ENCODE data around the gene HOXA9. TPM values are rescaled to one million over a fixed set of nuclear protein-coding genes. Genes with fewer than 3 reads are reported as not detected.
A peak's percentile ranks its signal among the peaks of the same experiment; 100 is the strongest.

Gene HOXA9
- total and polyA plus RNA-seq, 3 donors from 2014 or later = 0.25 to 1.0 (median 0.39) TPM

DNA sequence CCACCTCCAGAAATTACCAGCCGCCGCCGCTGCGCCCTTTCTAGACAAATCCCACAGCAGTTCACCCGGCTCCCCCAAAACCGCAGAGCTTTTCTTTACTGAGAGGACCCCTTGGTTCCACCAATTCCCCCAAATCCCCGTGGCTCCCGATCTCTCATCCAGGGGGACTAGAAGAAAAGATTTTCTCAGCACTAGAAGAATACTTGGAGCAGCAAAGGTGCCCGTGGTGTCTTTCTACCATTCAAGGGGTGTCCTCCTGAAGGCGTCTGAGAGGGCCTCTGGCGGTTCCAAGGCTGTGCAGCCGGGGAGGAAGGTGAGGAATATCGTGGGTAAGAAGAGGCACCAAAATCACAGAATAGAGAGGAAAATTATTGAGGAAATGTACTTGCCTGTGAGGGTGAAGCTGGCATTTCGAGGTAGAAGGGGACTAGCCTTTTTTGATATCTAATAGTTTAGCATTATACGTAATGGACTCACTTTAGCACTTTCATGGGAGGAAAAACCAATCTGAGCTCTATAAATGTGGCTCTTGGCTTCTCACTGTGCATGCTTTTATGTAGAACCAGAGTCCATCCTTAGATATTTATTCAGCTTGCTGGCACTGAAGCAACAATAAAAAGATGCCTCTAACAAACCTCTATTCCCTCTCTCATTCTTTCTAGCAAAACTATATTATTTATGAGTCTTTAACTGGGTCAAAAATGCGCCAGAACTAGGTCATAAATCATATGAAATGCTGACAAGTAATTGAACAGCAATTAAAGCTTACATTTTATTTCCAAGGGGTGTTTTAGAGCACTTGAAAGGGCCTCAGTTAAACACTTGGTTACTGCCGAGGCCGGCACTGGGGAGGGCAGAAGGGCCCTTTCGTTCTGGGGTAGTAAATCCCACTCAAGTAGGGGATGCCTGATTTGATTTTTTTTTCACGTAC lies 49.0 kb downstream of the HOXA9 start:
- TF ChIP-seq, protein P1, sequence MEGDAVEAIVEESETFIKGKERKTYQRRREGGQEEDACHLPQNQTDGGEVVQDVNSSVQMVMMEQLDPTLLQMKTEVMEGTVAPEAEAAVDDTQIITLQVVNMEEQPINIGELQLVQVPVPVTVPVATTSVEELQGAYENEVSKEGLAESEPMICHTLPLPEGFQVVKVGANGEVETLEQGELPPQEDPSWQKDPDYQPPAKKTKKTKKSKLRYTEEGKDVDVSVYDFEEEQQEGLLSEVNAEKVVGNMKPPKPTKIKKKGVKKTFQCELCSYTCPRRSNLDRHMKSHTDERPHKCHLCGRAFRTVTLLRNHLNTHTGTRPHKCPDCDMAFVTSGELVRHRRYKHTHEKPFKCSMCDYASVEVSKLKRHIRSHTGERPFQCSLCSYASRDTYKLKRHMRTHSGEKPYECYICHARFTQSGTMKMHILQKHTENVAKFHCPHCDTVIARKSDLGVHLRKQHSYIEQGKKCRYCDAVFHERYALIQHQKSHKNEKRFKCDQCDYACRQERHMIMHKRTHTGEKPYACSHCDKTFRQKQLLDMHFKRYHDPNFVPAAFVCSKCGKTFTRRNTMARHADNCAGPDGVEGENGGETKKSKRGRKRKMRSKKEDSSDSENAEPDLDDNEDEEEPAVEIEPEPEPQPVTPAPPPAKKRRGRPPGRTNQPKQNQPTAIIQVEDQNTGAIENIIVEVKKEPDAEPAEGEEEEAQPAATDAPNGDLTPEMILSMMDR (IDR thresholded peaks at IDR 0.05) = no peak
- TF ChIP-seq POLR2A (IDR thresholded peaks at IDR 0.05) = no peak
- H3K27ac ChIP-seq = no peak overlapping the region
- WGBS, 2 donors = 40 to 50% methylated on average over 20 of the region's 20 CpGs
- intact Hi-C loops (cut with DNase I; ENCODE audit: low total_unique reads) = no loop called here
- H3K36me3 ChIP-seq (ENCODE audit: low read depth, missing control alignments) = no peaks in the 10 kb centered on the region
- H3K4me3 ChIP-seq = no peak overlapping the region
- H3K9me3 ChIP-seq = no peaks in the 10 kb centered on the region
- no peak for DNase-seq
- H3K4me1 ChIP-seq = no peaks in the 10 kb centered on the region
- no peaks in the 10 kb centered on the region for H3K27me3 ChIP-seq

DNA sequence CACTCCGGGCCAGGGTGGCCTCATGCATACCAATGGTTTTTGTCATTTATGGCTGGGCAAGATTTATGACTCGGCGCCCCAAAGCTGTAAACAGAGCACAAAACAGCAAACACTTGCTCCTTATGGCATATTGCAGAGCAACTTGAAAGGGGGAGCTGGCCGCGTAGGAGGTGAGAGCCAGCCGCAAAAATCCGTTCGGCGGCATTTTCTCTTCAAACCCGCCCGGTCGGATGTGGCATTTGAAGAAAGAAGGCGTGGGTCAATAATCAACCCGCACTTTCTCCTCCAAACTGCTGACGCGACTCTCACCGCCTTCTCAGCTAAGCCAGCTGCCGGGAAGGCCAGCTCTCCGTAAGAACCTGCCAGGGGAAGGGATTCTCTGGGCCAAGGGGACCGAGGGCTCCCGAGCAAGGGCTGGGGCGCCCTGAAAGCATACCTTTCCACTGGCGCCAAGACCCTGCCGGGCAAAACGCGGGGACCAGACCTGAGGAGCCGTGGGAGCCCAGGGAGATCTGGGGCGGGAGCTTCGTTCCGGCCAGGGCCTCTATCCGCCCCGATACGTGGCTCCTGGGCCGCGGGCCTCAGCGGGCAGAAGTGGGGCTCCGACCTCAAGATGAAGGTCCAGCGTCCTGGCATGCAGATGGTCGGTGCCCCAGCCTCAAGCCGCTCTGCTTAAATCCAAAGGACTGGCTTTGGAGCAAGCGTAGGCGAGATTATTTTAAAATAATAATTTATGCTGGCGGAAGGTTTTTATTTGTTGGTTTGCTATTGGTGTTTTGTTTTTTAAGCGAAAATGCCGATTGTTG lies 49.9 kb downstream of the HOXA9 start:
- Histone ChIP-seq H3K36me3 (ENCODE audit: low read depth, missing control alignments) (no peaks in the 10 kb centered on the region), H3K4me3 (no peak overlapping the region), H3K4me1 (no peaks in the 10 kb centered on the region), H3K27me3 (no peaks in the 10 kb centered on the region), H3K9me3 (no peaks in the 10 kb centered on the region), H3K27ac (no peak overlapping the region)
- intact Hi-C loops (cut with DNase I; ENCODE audit: low total_unique reads) = no loop called here
- TF ChIP-seq, protein P1 (IDR thresholded peaks at IDR 0.05) = no peak
- no peak for TF ChIP-seq POLR2A (IDR thresholded peaks at IDR 0.05)
- DNase-seq = no peak
- 10 to 16% methylated on average over 42 of the region's 45 CpGs for WGBS, 2 donors

DNA sequence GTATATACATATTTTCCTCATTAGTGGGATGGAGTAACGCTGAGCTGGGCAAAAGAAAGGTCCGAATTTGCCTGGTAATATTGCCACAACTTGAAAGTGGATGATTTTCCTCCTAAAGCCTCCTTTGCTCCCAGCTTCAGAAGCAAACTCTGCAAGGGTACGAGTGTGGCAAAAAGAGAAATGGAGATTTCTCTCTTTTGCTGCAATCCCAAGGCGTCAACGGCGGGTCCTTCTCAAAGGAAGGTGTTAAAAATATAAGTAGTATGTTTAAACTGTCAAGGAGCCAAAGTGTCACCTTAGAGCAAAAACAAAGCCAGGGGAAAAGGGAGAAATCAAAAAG lies 50.5 kb downstream of the HOXA9 start:
- intact Hi-C loops (cut with DNase I; ENCODE audit: low total_unique reads) = no loop called here
- Histone ChIP-seq H3K36me3 (ENCODE audit: low read depth, missing control alignments) (no peaks in the 10 kb centered on the region), H3K4me3 (no peak overlapping the region), H3K9me3 (no peaks in the 10 kb centered on the region), H3K27ac (no peak overlapping the region), H3K4me1 (no peaks in the 10 kb centered on the region), H3K27me3 (no peaks in the 10 kb centered on the region)
- 31 to 42% methylated on average over 6 of the region's 6 CpGs for WGBS, 2 donors
- TF ChIP-seq, protein P1 (IDR thresholded peaks at IDR 0.05) = no peak
- no peak for TF ChIP-seq POLR2A (IDR thresholded peaks at IDR 0.05)
- no peak for DNase-seq

DNA sequence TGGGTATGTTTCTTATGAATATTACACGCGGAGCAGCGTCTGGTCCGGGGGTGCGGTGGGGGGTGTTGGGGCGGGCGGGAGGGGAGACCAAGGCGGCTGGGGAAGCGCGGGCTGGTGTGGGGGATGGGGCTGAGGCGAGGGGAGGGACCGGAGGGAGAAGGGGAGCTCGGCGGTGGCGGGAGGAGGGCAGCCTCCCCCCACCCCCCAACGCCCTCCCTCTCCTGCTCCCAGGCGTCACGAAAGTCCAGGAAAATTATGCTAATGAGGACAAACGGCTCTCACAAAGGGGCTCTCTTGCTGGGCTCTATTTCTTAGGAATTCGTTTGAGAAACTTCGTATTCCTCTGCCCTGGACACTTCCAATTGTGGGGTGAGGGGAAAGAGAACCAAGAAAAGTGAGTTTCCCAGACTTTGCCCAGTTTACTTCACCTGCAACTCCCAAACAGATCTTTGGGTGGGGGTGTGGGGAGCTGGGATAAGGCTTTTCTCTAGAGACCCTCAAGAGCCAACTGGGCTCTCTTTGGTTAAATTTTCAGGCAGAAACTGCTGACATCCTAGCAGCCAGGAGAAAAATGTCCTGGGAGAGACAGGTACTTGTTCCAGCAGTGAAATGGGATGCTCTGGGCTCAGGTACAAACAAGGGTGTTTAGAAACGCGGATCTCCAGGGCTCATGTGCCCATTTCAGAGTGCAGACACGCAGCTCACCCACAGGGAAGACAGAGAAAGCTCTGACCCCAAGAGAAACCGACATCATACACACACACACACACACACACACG lies 51.2 kb downstream of the HOXA9 start:
- intact Hi-C loops (cut with DNase I; ENCODE audit: low total_unique reads) = no loop called here
- H3K27me3 ChIP-seq = no peaks in the 10 kb centered on the region
- H3K36me3 ChIP-seq (ENCODE audit: low read depth, missing control alignments) = no peaks in the 10 kb centered on the region
- H3K4me1 ChIP-seq = no peaks in the 10 kb centered on the region
- no peak for DNase-seq
- no peak overlapping the region for H3K27ac ChIP-seq
- 12 to 20% methylated on average over 19 to 26 of the region's 26 CpGs for WGBS, 2 donors
- peak overlapping the region in 1 of 2 donors; percentile 48 for H3K4me3 ChIP-seq
- no peak for TF ChIP-seq POLR2A (IDR thresholded peaks at IDR 0.05)
- no peaks in the 10 kb centered on the region for H3K9me3 ChIP-seq

All from testis (tissue), 3 donors.